Osteoblast (primary cell): ENCODE results near the gene PNPLA4. TPM values are rescaled to one million over a fixed set of nuclear protein-coding genes. Genes with fewer than 3 reads are reported as not detected.

ENCODE experiments used
- DNase-seq: peaks from one replicate; pipeline ENCODE4 v3.0.0; 2011; ENCODE audit warnings: low spot score, mixed read lengths; ENCODE audit not compliant: insufficient read length; ENCODE audit errors: missing footprints
- H2AFZ ChIP-seq: 2 replicates; pipeline ENCODE4 v1.6.0; 2011; ENCODE audit warnings: mild to moderate bottlenecking, low read length
- H3K27ac ChIP-seq: 2 replicates; pipeline ENCODE4 v1.5.1; 2011; ENCODE audit warnings: mild to moderate bottlenecking, low read depth, low read length, moderate library complexity
- H3K27me3 ChIP-seq: 2 replicates; pipeline ENCODE4 v1.6.0; 2012; ENCODE audit warnings: mild to moderate bottlenecking, control low read depth, inconsistent platforms, low read length, moderate library complexity; ENCODE audit not compliant: insufficient read depth
- H3K36me3 ChIP-seq: 2 replicates; pipeline ENCODE4 v1.5.1; 2011; ENCODE audit warnings: mild to moderate bottlenecking, low read length, control low read depth, moderate library complexity; ENCODE audit not compliant: insufficient read depth
- H3K4me1 ChIP-seq: 2 replicates; pipeline ENCODE4 v1.5.1; 2011; ENCODE audit warnings: mild to moderate bottlenecking, low read length, control low read depth, moderate library complexity; ENCODE audit not compliant: insufficient read depth
- H3K4me2 ChIP-seq: 2 replicates; pipeline ENCODE4 v1.6.0; 2011; ENCODE audit warnings: mild to moderate bottlenecking, low read length; ENCODE audit not compliant: insufficient read depth
- H3K4me3 ChIP-seq: fragments of 200-600 bp; sonication (generic); 3 replicates; pipeline ENCODE4 v1.5.1; 2012; ENCODE audit warnings: mild to moderate bottlenecking, low read length, inconsistent platforms; ENCODE audit not compliant: insufficient read depth
- H3K79me2 ChIP-seq: 2 replicates; pipeline ENCODE4 v1.6.0; 2012; ENCODE audit warnings: mild to moderate bottlenecking, low read length, control low read depth, inconsistent platforms; ENCODE audit not compliant: insufficient read depth
- H3K9me3 ChIP-seq: 2 replicates; pipeline ENCODE4 v1.5.1; 2011; ENCODE audit warnings: low read depth, low read length, control low read depth
- H4K20me1 ChIP-seq: 2 replicates; pipeline ENCODE4 v1.6.0; 2012; ENCODE audit warnings: mild to moderate bottlenecking, low read length, control low read depth; ENCODE audit not compliant: insufficient read depth
- CTCF ChIP-seq: IDR thresholded peaks from 2 replicates; pipeline ENCODE4 v1.5.1; 2011; ENCODE audit warnings: mild to moderate bottlenecking, low read depth, low read length, moderate library complexity; ENCODE audit errors: extremely low read depth
- total RNA-seq: library from RNA; depleted of rRNA; stranded (reverse); fragments of >200 nt; gene quantifications from 2 replicates; pipeline ENCODE4 v1.2.3, GENCODE V29; 2012

The PNPLA4 gene
- 8.7 and 12.7 TPM in 2 replicates for total RNA-seq

DNA sequence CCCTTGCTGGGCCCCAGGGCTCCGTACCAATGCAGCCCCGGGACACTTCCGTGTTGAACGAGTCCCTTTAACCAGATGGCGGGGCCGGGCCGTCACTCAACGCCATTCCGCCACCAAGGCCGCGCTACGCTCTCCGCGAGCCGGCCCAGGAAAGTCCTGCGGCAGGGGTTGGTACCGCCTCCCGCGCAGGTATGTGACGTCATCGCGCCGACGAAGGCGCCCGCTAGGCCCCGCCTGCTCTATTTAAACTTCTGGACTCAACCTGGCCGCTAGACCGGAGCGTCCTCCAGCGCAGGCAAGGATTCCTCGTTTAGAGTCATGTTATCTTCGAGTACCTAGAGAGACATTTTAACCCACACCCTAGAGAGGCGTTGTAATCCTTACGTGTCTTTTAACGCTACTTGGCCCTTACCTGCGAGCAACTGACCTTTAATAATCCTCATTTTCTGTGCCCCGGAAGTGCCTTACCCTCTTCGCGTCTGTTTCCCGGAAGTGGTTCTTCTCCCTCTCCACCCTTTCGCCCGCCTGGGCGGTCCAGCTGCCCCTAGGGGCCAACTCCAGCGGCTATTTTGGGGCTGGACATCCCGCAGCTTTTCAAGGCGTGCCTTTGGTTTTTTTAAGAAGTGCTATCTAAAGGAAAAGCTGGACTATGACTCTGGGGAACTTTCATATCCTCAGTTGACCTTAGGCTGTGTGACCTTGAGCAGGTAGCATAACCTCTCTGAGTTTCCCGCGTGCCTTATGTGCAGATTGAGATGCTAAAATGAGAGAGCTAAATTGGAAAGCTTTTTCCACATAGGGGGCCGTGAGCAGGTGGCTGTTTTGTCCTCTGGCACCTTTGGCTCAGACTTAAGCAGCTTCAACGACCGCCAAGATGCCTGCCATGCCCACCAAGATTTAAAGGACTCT is at the start of gene PNPLA4:
PNPLA4 (minus strand) TSS at position 155 of the 909 bp plus-strand sequence. CDS start 1,294 bp downstream, outside the sequence.
- no peaks in the 10 kb centered on the region for H4K20me1 ChIP-seq
- peak; percentile 36 for TF ChIP-seq CTCF
- peaks cover 9% of the 10 kb centered on the region for H3K4me1 ChIP-seq
- H3K79me2 ChIP-seq = no peaks in the 10 kb centered on the region
- peak within 1 kb of the TSS; percentile 76 for H3K27ac ChIP-seq
- DNase-seq = peak; percentile 84
- no peaks in the 10 kb centered on the region for H3K36me3 ChIP-seq
- H2AFZ ChIP-seq = peak within 1 kb of the TSS; percentile 98
- H3K4me2 ChIP-seq = peak within 1 kb of the TSS; percentile 90
- no peaks in the 10 kb centered on the region for H3K9me3 ChIP-seq
- H3K27me3 ChIP-seq = no peaks in the 10 kb centered on the region
- peak within 1 kb of the TSS; percentile 81 for H3K4me3 ChIP-seq

DNA sequence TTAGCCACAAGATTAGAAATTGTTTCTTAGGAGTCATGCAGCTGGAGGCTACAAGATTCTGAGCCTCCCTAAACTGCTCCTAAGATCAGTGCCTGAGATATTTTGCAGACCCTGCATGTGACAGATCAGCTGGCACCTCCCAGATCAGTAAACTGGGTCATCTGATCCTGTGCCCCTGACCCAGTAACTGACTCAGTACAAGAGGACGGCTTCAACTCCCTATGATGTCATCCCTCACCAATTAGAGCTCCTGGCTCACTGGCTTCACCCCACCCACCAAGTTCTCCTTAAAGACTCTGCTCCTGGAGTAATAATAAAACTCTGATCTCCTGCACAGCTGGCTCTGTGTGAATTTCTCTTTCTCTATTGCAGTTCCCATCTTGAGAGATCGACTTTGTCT is 45.4 kb upstream of the PNPLA4 start:
- no peaks in the 10 kb centered on the region for H4K20me1 ChIP-seq
- H3K4me1 ChIP-seq = no peaks in the 10 kb centered on the region
- no peak for TF ChIP-seq CTCF
- H3K36me3 ChIP-seq = no peaks in the 10 kb centered on the region
- H3K79me2 ChIP-seq = no peaks in the 10 kb centered on the region
- no peak for DNase-seq
- no peak overlapping the region for H3K4me3 ChIP-seq
- no peak overlapping the region for H2AFZ ChIP-seq
- no peak overlapping the region for H3K27ac ChIP-seq
- no peak overlapping the region for H3K4me2 ChIP-seq
- H3K27me3 ChIP-seq = no peaks in the 10 kb centered on the region
- H3K9me3 ChIP-seq = no peaks in the 10 kb centered on the region

DNA sequence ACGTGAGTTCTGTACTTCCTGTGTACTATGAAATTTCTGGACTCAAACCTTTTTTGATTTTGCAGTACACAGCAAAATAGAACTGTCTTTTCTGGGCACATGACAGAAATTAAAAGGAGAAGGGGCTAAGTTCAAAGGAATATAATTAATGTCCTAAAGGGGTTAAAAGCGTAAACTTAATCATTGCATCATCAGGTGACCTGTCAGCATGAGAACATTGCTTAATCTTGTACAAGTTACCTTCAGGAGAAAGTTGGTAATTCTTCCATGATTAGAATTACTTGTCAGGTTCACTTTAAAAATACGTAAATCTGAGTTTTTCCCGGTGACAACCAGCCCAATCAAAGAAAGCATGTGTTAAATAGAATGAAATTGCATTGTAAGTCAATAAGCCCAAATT is 43.2 kb upstream of the PNPLA4 start:
- Histone ChIP-seq H3K79me2 (no peaks in the 10 kb centered on the region), H3K4me2 (no peak overlapping the region), H3K9me3 (no peaks in the 10 kb centered on the region), H3K27me3 (no peaks in the 10 kb centered on the region), H3K36me3 (no peaks in the 10 kb centered on the region), H3K4me1 (no peaks in the 10 kb centered on the region), H4K20me1 (no peaks in the 10 kb centered on the region), H3K27ac (no peak overlapping the region), H3K4me3 (no peak overlapping the region), H2AFZ (no peak overlapping the region)
- TF ChIP-seq CTCF = no peak
- DNase-seq = no peak

GRCh38 chrX:7965436-7965835 is 38.2 kb upstream of the PNPLA4 start:
- no peaks in the 10 kb centered on the region for H3K4me1 ChIP-seq
- H3K36me3 ChIP-seq = no peaks in the 10 kb centered on the region
- H3K27ac ChIP-seq = no peak overlapping the region

More at GRCh38 chrX:7965436-7965835, 38.2 kb upstream of the PNPLA4 start:
- Histone ChIP-seq H4K20me1 (no peaks in the 10 kb centered on the region), H2AFZ (no peak overlapping the region), H3K9me3 (no peaks in the 10 kb centered on the region), H3K4me3 (no peak overlapping the region), H3K4me2 (no peak overlapping the region), H3K27me3 (no peaks in the 10 kb centered on the region), H3K79me2 (no peaks in the 10 kb centered on the region)
- TF ChIP-seq CTCF = no peak
- no peak for DNase-seq
